C1 segment of cervical spinal cord (tissue), 14 donors: Measurements from ENCODE around the gene WLS.

ENCODE experiments used
- DNase-seq, 14 donors: peaks; one replicate each; lab custom pipeline; 2025; lab: John Stamatoyannopoulos, UW

Gene WLS

GRCh38 chr1:68140536-68140935 lies 91.8 kb downstream of the WLS start:
- DNase-seq = no peak

DNA sequence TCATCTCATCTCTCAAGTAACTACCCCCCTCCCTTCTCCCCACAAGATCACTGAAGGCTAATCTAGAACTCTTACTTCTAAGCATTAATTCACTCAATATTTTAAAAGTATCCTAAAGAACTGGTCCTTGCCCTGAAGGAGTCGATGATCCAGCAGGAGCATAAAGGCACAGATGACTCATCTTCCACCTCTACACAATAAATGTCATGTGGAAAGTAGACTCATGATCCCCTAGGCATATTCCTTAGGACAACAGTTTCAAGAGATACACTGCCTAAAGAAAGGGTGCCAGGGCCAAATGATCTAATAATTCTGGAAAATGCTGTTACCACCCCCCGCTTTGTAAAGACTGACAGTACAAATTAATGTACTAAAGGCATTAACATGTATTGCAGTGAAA lies 96.1 kb downstream of the WLS start:
- no peak for DNase-seq

GRCh38 chr1:68132426-68133130 lies 99.7 kb downstream of the WLS start:
- no peak for DNase-seq

- DNase-seq = no peak
Measured at GRCh38 chr1:68131261-68131660, 101.1 kb downstream of the WLS start.

DNA sequence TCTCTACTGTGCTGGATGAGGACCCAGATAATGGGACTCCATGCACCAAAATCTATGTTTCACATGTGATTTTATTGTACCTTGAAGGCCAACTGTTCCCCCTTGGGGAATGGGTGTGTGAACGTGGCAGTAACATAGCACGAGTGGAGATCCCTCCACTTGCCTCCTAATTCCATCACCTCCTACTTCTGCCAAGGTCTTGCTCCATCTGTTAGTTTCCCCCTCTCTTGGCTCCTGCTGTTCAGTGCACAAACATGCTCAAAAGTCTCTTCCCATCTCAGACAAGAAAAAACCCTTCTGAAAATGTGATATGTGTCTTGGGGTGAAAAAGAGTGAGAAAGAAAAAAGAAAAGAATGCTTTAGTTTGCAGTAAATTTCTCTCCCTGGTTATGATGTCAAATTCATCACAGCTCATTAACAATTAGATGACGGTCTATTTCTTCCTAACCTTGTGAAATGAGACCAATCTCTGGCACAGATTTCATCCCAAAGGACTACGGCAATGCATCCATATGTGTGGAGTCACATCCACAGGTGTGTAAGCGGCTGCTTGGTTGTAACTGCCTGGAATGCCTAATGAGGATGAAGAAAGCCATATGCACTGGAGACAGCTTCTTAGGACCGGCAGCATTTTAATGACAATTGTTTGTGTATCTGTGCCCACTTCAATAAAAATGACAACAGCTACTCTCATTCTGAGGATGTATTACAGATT lies 102.6 kb downstream of the WLS start:
- DNase-seq = no peak

GRCh38 chr1:68128820-68129219 lies 103.5 kb downstream of the WLS start:
- DNase-seq = no peak

- no peak for DNase-seq
Measured at GRCh38 chr1:68128157-68128556, 104.2 kb downstream of the WLS start.

- DNase-seq = no peak
Measured at GRCh38 chr1:68121536-68121935, 110.8 kb downstream of the WLS start.

- peak in 6 of 14 donors; percentile 9 to 45 (median 24) for DNase-seq
Measured at GRCh38 chr1:68120136-68120791, 112.1 kb downstream of the WLS start.

DNA sequence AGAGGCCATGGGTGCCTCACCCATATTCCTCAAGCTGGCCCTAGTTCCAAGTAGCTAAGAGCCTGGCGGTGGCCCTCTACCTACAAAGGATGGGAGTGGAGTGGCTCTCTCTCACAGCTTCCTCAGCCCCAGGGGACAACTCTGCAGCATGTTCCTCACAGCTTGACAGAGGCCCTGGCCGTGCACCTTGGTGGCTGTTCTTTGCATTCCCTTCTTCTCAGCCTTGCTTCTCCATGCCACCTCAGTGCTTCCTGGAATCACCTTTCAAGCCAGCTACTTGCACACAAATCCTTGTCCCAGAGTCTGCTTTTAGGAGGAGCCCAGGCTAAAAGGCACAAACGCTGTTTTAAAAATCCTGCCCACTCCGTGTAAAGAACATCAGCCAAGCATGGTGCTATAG lies 112.9 kb downstream of the WLS start:
- no peak for DNase-seq

DNA sequence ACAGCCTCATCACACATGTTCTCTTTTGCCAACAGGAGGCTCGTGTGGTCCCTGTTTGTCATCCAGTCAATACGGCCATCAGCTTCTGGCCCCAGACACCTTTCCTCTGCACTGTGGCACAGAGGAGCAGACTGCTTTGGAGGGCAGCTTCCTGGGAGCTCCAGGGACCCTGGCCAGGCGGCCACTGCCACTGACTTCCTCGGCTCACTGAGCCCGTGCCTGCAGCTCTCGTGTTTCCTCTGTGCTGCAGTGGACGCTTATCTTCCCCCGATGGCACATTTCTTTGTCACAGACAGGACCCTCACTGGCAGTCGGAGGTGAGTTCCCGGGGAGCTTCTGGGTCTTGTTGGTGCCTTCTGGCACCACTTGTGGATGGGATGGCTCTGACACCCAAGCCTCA lies 114.9 kb downstream of the WLS start:
- no peak for DNase-seq

GRCh38 chr1:68116643-68117235 lies 115.6 kb downstream of the WLS start:
- DNase-seq = peak in 6 of 14 donors; percentile 20 to 45 (median 28)

DNA sequence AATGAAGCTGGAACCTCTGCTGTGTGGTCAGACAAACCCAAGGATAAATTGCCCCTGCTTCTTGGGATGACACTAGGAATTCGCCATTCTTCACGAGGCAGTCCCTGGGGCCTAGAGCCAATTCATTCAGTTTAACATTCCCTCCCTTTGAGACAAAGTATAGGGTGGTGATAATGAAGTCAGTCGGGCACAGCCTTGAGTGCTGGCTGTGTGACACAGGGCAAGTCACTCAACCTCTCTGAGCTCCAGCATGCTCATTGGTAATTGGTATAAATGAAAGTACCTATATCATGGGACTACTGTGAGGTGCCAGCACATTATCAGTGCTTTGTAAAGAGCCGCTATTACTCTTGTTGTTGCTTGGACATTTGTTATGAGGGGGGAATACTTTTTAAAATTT lies 117.0 kb downstream of the WLS start:
- no peak for DNase-seq

DNA sequence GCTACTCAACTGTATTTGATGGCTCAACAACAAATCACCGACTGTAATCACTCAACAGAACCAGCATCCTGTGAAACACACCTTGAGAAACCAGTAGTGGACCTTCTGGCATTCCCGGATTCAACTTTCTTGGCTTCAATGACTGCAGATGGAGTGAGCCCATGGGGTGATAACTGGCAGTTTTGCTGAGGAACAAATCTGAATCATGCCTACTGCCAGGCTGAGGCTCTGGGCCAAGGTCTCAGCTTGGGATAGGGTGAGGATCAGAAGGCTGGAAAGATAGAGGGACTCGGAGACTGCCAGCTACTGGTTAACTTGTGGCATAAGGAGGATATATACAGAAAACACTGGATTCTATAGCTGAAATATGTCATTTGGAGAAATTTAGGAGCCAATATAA lies 118.4 kb downstream of the WLS start:
- DNase-seq = peak in 1 of 14 donors; percentile 8

DNA sequence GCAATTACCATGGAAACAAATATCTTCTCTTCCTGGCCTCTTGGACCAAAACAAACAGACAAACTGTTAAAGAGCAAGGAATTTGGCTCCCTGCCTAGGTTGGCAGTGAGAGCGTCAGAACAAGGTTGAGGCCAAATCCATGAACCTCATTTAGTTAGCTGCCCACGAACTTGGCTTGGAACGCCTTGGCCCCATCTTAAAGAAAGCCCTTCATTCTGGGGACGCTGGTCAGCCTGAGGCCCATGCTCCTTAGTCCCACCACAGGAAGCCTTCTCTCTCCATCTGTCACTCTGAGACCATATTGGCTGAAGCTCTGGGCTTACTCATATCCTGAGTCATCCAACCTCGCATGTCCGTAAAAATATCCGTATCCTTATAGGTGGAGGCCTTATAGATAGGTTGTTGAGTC lies 119.5 kb downstream of the WLS start:
- DNase-seq = peak in 8 of 14 donors; percentile 26 to 59 (median 54)

GRCh38 chr1:68111519-68112436 lies 120.5 kb downstream of the WLS start:
- DNase-seq = peak in 11 of 14 donors; percentile 6 to 72 (median 53)

DNA sequence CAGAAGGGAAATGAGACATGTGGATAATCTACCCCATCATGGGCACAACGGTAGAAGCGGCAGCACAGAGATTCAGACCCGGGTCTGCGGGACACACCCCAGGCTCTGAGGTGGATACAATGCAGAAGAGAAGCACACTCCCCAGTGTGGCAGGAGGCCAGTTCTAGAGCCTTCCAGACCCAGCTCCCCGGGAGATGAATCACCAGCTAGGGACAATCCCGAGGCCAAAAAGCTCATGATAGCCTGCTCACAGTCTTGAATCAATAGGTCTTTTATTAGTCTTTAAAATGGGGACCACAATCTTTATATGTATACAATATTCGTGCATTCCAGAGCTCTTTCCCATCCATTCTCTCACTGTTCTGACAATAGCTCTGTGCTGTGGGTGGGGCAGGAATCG lies 124.6 kb downstream of the WLS start:
- DNase-seq = peak in 2 of 14 donors; percentile 72

GRCh38 chr1:68103884-68104554 lies 128.3 kb downstream of the WLS start:
- DNase-seq = peak in 1 of 14 donors; percentile 19

- DNase-seq = no peak
Measured at GRCh38 chr1:68103011-68103545, 129.2 kb downstream of the WLS start.

GRCh38 chr1:68101829-68102228 lies 130.5 kb downstream of the WLS start:
- DNase-seq = no peak
